ENCODE data around the gene ZNF93. TPM values are rescaled to one million over a fixed set of nuclear protein-coding genes. Genes with fewer than 3 reads are reported as not detected.
A peak's percentile ranks its signal among the peaks of the same experiment; 100 is the strongest.
"Not testable (repeated sequence)": the region's sequence is repeated elsewhere in the genome, so short reads cannot be mapped to it uniquely, and the experiment has no call there.

Gene ZNF93
- total and polyA plus RNA-seq, 7 experiments from 2014 or later, result 3.4 to 11.6 (median 8.7) TPM

DNA sequence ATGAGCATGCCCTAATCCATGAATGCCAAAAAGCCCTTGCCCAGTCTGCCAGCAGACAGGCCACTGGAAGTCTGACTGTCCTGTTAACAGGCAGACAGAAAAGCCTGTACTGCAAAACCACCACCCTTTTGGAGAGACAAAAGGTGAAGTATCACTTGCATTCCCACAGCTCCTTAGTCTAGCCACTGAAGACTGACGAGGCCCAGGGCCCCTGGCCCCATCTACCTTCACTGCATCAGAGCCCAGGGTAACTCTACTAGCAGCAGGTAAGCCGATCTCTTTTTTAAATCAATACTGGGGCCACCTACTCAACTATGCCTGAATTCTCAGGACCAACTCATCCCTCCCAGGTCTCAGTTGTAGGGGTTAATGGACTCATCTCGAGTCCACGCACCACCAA lies 45.5 kb downstream of the ZNF93 start:
- Histone ChIP-seq H3K36me3 (ENCODE audit: control insufficient read depth in 2 of 3, insufficient read depth in 3 of 3, low read length in 3 of 3) (no peaks in the 10 kb centered on the region), H3K4me1 (ENCODE audit: control insufficient read depth in 2 of 2, insufficient read depth in 2 of 2, low read length in 2 of 2) (no peaks in the 10 kb centered on the region), H3K27ac (ENCODE audit: low read depth, low read length) (no peak overlapping the region), H3K27me3 (ENCODE audit: control insufficient read depth in 2 of 2, insufficient read depth in 2 of 2, low read length in 2 of 2) (no peaks in the 10 kb centered on the region), H3K4me3 (ENCODE audit: low read length) (no peak overlapping the region), H3K9me3 (ENCODE audit: control insufficient read depth in 2 of 3, low read length in 3 of 3) (no peaks in the 10 kb centered on the region)
- ChIA-PET CTCF (no interaction called here), POLR2A (no interaction called here)
- ATAC-seq (no peak), DNase-seq (no peak)
- Mint-ChIP-seq H3K9me3 (peaks cover 0 to 46% (median 15%) of the 10 kb centered on the region in 11 donors), H3K27me3 (peaks cover 0 to 8% (median 5%) of the 10 kb centered on the region in 5 donors), H3K4me1 (no peaks in the 10 kb centered on the region), H3K36me3 (peaks cover 4 to 12% (median 10%) of the 10 kb centered on the region in 5 donors), H3K4me3 (no peak overlapping the region), H3K27ac (no peak overlapping the region)
- intact Hi-C loops (cut with micrococcal nuclease), result no loop called here

GRCh38 chr19:19948800-19949199 lies 48.1 kb downstream of the ZNF93 start:
- ATAC-seq, result no peak
- Histone ChIP-seq H3K27ac (ENCODE audit: low read depth, low read length) (no peak overlapping the region), H3K27me3 (ENCODE audit: control insufficient read depth in 2 of 2, insufficient read depth in 2 of 2, low read length in 2 of 2) (no peaks in the 10 kb centered on the region), H3K36me3 (ENCODE audit: control insufficient read depth in 2 of 3, insufficient read depth in 3 of 3, low read length in 3 of 3) (no peaks in the 10 kb centered on the region), H3K9me3 (ENCODE audit: control insufficient read depth in 2 of 3, low read length in 3 of 3) (no peaks in the 10 kb centered on the region), H3K4me3 (ENCODE audit: low read length) (no peak overlapping the region), H3K4me1 (ENCODE audit: control insufficient read depth in 2 of 2, insufficient read depth in 2 of 2, low read length in 2 of 2) (no peaks in the 10 kb centered on the region)
- Mint-ChIP-seq H3K4me3 (no peak overlapping the region), H3K9me3 (peaks cover 0 to 21% (median 10%) of the 10 kb centered on the region in 11 donors), H3K27me3 (peaks cover 0 to 8% (median 5%) of the 10 kb centered on the region in 5 donors), H3K36me3 (peaks cover 0 to 10% (median 5%) of the 10 kb centered on the region in 5 donors), H3K27ac (no peak overlapping the region), H3K4me1 (no peaks in the 10 kb centered on the region)
- intact Hi-C loops (cut with micrococcal nuclease), result no loop called here
- DNase-seq, result no peak
- ChIA-PET CTCF (interaction anchor here (2.0 kb wide), 1 partner anchor 11 kb away, joined by 6 read pairs; no protein-coding TSS in a partner anchor), POLR2A (no interaction called here)

DNA sequence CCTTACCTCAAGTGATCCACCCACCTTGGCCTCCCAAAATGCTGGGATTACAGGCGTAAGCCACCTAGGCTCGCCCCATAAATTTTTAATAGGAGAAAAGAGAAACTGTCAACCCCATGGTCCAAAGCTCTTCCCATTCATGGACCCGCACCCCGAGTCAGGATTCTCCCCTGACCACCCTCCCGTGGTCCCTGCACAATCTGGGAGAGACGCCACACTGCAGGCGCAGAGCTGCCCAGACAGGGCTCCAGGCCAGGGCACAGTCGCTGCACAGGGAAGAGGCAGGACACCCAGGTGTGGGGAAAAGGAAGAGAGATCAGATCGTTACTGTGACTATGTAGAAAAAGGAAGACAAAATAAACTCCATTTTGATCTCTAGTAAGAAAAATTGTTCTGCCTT lies 54.5 kb downstream of the ZNF93 start:
- CTCF ChIA-PET, result no interaction called here
- peaks cover 0 to 8% (median 5%) of the 10 kb centered on the region in 7 donors for H3K4me1 Mint-ChIP-seq

GRCh38 chr19:19956434-19957075 lies 55.8 kb downstream of the ZNF93 start:
- ChIA-PET POLR2A (interaction anchor here (0.7 to 0.9 kb wide), 3 partner anchors 224 to 365 kb away, joined by 3 read pairs; partner anchors contain the start of gene ZNF14), CTCF (interaction anchor here (1.7 to 2.6 kb wide), 2 partner anchors 313 to 424 kb away, joined by 6 to 8 read pairs; partner anchors contain the start of gene GMIP)
- H3K4me3 ChIP-seq (ENCODE audit: low read length), result no peak overlapping the region
- no peaks in the 10 kb centered on the region for H3K9me3 ChIP-seq (ENCODE audit: control insufficient read depth in 2 of 3, low read length in 3 of 3)
- H3K27ac ChIP-seq (ENCODE audit: low read depth, low read length), result no peak overlapping the region
- Mint-ChIP-seq H3K36me3 (no peaks in the 10 kb centered on the region), H3K4me3 (no peak overlapping the region), H3K27ac (no peak overlapping the region), H3K9me3 (peaks cover 0 to 20% (median 0%) of the 10 kb centered on the region in 11 donors), H3K4me1 (peaks cover 0 to 8% (median 5%) of the 10 kb centered on the region in 7 donors), H3K27me3 (no peaks in the 10 kb centered on the region)
- no peaks in the 10 kb centered on the region for H3K36me3 ChIP-seq (ENCODE audit: control insufficient read depth in 2 of 3, insufficient read depth in 3 of 3, low read length in 3 of 3)
- intact Hi-C loops (cut with micrococcal nuclease), result loop anchor here in 1 of 2 donors (5.0 kb wide), 1 partner anchor 329 kb away; the partner anchor contains the start of gene LPAR2
- no peaks in the 10 kb centered on the region for H3K27me3 ChIP-seq (ENCODE audit: control insufficient read depth in 2 of 2, insufficient read depth in 2 of 2, low read length in 2 of 2)
- ATAC-seq, result no peak
- no peaks in the 10 kb centered on the region for H3K4me1 ChIP-seq (ENCODE audit: control insufficient read depth in 2 of 2, insufficient read depth in 2 of 2, low read length in 2 of 2)
- DNase-seq, result no peak

More for the DNA sequence above, 54.5 kb downstream of the ZNF93 start:
- no peak overlapping the region for H3K27ac ChIP-seq (ENCODE audit: low read depth, low read length)
- no peaks in the 10 kb centered on the region for H3K9me3 ChIP-seq (ENCODE audit: control insufficient read depth in 2 of 3, low read length in 3 of 3)
- no peaks in the 10 kb centered on the region for H3K36me3 ChIP-seq (ENCODE audit: control insufficient read depth in 2 of 3, insufficient read depth in 3 of 3, low read length in 3 of 3)
- H3K4me3 ChIP-seq (ENCODE audit: low read length), result no peak overlapping the region
- POLR2A ChIA-PET, result no interaction called here
- Mint-ChIP-seq H3K9me3 (peaks cover 0 to 20% (median 0%) of the 10 kb centered on the region in 11 donors), H3K4me3 (no peak overlapping the region), H3K27me3 (no peaks in the 10 kb centered on the region), H3K36me3 (no peaks in the 10 kb centered on the region), H3K27ac (no peak overlapping the region)
- intact Hi-C loops (cut with micrococcal nuclease), result loop anchor here in 1 of 2 donors (5.0 kb wide), 1 partner anchor 328 kb away; the partner anchor contains the start of gene LPAR2
- no peaks in the 10 kb centered on the region for H3K4me1 ChIP-seq (ENCODE audit: control insufficient read depth in 2 of 2, insufficient read depth in 2 of 2, low read length in 2 of 2)
- no peak for DNase-seq
- ATAC-seq, result no peak
- H3K27me3 ChIP-seq (ENCODE audit: control insufficient read depth in 2 of 2, insufficient read depth in 2 of 2, low read length in 2 of 2), result no peaks in the 10 kb centered on the region

GRCh38 chr19:19957766-19958165 lies 57.0 kb downstream of the ZNF93 start:
- H3K4me1 Mint-ChIP-seq; H3K27ac Mint-ChIP-seq; H3K9me3 ChIP-seq (ENCODE audit: control insufficient read depth in 2 of 3, low read length in 3 of 3); H3K36me3 ChIP-seq (ENCODE audit: control insufficient read depth in 2 of 3, insufficient read depth in 3 of 3, low read length in 3 of 3); H3K36me3 Mint-ChIP-seq; H3K4me3 ChIP-seq (ENCODE audit: low read length); H3K27me3 Mint-ChIP-seq; H3K4me3 Mint-ChIP-seq; H3K27me3 ChIP-seq (ENCODE audit: control insufficient read depth in 2 of 2, insufficient read depth in 2 of 2, low read length in 2 of 2); DNase-seq; H3K4me1 ChIP-seq (ENCODE audit: control insufficient read depth in 2 of 2, insufficient read depth in 2 of 2, low read length in 2 of 2); H3K27ac ChIP-seq (ENCODE audit: low read depth, low read length); ATAC-seq: not testable (repeated sequence)
- H3K9me3 Mint-ChIP-seq, result peaks cover 0 to 19% (median 0%) of the 10 kb centered on the region in 11 donors
- intact Hi-C loops (cut with micrococcal nuclease), result loop anchor here in 1 of 2 donors (2.0 to 5.0 kb wide), 3 partner anchors 91 to 591 kb away; partner anchors contain the start of gene LPAR2
- ChIA-PET CTCF (interaction anchor here (1.4 to 2.6 kb wide), 3 partner anchors 314 to 425 kb away, joined by 5 to 7 read pairs (median 6); partner anchors contain the start of gene GMIP), POLR2A (interaction anchor here (0.9 kb wide), 1 partner anchor 200 kb away, joined by 3 read pairs; no protein-coding TSS in a partner anchor)

DNA sequence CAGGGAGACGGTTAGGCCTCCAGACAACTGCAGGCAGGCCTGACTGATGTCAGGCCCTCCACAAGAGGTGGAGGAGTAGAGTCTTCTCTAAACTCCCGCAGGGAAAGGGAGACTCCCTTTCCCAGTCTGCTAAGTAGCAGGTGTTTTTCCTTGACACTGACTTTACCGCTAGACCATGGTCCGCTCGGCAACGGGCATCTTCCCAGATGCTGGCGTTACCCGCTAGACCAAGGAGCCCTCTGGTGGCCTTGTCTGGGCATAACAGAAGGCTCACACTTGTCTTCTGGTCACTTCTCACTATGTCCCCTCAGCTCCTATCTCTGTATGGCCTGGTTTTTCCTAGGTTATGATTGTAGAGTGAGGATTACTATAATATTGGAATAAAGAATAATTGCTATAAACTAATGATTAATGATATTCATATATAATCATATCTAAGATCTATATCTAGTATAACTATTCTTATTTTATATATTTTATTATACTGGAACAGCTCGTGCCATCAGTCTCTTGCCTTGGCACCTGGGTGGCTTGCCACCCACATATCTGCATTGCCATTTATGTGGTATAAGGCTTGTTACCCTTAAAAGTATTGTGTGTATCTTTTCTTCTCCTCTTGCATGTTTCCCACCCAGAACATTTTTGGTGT lies 58.5 kb downstream of the ZNF93 start:
- H3K4me1 ChIP-seq (ENCODE audit: control insufficient read depth in 2 of 2, insufficient read depth in 2 of 2, low read length in 2 of 2); ATAC-seq; H3K36me3 ChIP-seq (ENCODE audit: control insufficient read depth in 2 of 3, insufficient read depth in 3 of 3, low read length in 3 of 3); H3K36me3 Mint-ChIP-seq; H3K27me3 ChIP-seq (ENCODE audit: control insufficient read depth in 2 of 2, insufficient read depth in 2 of 2, low read length in 2 of 2); POLR2A ChIA-PET; H3K4me1 Mint-ChIP-seq; H3K9me3 ChIP-seq (ENCODE audit: control insufficient read depth in 2 of 3, low read length in 3 of 3); H3K27ac ChIP-seq (ENCODE audit: low read depth, low read length); H3K4me3 ChIP-seq (ENCODE audit: low read length); H3K27ac Mint-ChIP-seq; H3K27me3 Mint-ChIP-seq: not testable (repeated sequence)
- peaks cover 0 to 19% (median 0%) of the 10 kb centered on the region in 11 donors for H3K9me3 Mint-ChIP-seq
- peak overlapping the region in 7 of 10 donors; percentile 11 to 71 (median 39) for H3K4me3 Mint-ChIP-seq
- DNase-seq, result peak; percentile 36 to 66 (median 54)
- intact Hi-C loops (cut with micrococcal nuclease), result loop anchor here in 1 of 2 donors (1.0 to 5.0 kb wide), 7 partner anchors 92 to 592 kb away; partner anchors contain the start of genes ATP13A1, GMIP, LPAR2 and ZNF101
- CTCF ChIA-PET, result interaction anchor here (0.6 to 1.9 kb wide), 4 partner anchors 11 to 1495 kb away, joined by 3 to 7 read pairs (median 6); no protein-coding TSS in a partner anchor

Data from naive thymus-derived CD4-positive, alpha-beta T cell (primary cell).